Hippocampal formation (tissue), 2 donors: Measurements from ENCODE around the gene NRIP2.

ENCODE experiments used
- DNase-seq, 2 donors: peaks; one replicate each; lab custom pipeline; 2025; lab: John Stamatoyannopoulos, UW

NRIP2 gene

GRCh38 chr12:2805143-2805520, 29.7 kb downstream of the NRIP2 start:
- DNase-seq, result no peak

GRCh38 chr12:2804393-2805142, 30.3 kb downstream of the NRIP2 start:
- peak; percentile 6 to 12 for DNase-seq

GRCh38 chr12:2803635-2804392, 31.0 kb downstream of the NRIP2 start:
- DNase-seq, result no peak

- no peak for DNase-seq
Observed at GRCh38 chr12:2801044-2801783, 33.6 kb downstream of the NRIP2 start.

- no peak for DNase-seq
Observed at GRCh38 chr12:2800046-2800570, 34.7 kb downstream of the NRIP2 start.

GRCh38 chr12:2797721-2798418, 37.0 kb downstream of the NRIP2 start:
- peak in 1 of 2 donors; percentile 16 for DNase-seq

- no peak for DNase-seq
Observed at GRCh38 chr12:2796187-2796666, 38.6 kb downstream of the NRIP2 start.

GRCh38 chr12:2795291-2796186, 39.3 kb downstream of the NRIP2 start:
- DNase-seq, result peak; percentile 80 to 83

- DNase-seq, result peak; percentile 88 to 91
Observed at GRCh38 chr12:2794736-2795289, 40.0 kb downstream of the NRIP2 start, which contains the start of gene FKBP4. TSS of gene FKBP4 (plus strand) at chr12:2794970. CDS start at chr12:2795140, 170 bp downstream.

- DNase-seq, result peak; percentile 63 to 79
Observed at GRCh38 chr12:2794191-2794735, 40.6 kb downstream of the NRIP2 start.

GRCh38 chr12:2793561-2793960, 41.3 kb downstream of the NRIP2 start:
- DNase-seq, result no peak

- DNase-seq, result no peak
Observed at GRCh38 chr12:2792671-2793500, 41.9 kb downstream of the NRIP2 start.

GRCh38 chr12:2791089-2791488, 43.7 kb downstream of the NRIP2 start:
- no peak for DNase-seq

- DNase-seq, result no peak
Observed at GRCh38 chr12:2785017-2785416, 49.8 kb downstream of the NRIP2 start.

GRCh38 chr12:2783936-2784600, 50.8 kb downstream of the NRIP2 start:
- peak; percentile 59 to 73 for DNase-seq

- no peak for DNase-seq
Observed at GRCh38 chr12:2779281-2779680, 55.6 kb downstream of the NRIP2 start.

- DNase-seq, result no peak
Observed at GRCh38 chr12:2776129-2776806, 58.6 kb downstream of the NRIP2 start.

GRCh38 chr12:2775431-2775830, 59.4 kb downstream of the NRIP2 start:
- no peak for DNase-seq
